Fibroblast of the conjunctiva (primary cell): ENCODE measurements around the gene LGALS3BP.

Experiments
- DNase-seq: peaks from one replicate; pipeline ENCODE4 v3.0.0-alpha.2; 2010; ENCODE audit warnings: low read depth

LGALS3BP gene

DNA sequence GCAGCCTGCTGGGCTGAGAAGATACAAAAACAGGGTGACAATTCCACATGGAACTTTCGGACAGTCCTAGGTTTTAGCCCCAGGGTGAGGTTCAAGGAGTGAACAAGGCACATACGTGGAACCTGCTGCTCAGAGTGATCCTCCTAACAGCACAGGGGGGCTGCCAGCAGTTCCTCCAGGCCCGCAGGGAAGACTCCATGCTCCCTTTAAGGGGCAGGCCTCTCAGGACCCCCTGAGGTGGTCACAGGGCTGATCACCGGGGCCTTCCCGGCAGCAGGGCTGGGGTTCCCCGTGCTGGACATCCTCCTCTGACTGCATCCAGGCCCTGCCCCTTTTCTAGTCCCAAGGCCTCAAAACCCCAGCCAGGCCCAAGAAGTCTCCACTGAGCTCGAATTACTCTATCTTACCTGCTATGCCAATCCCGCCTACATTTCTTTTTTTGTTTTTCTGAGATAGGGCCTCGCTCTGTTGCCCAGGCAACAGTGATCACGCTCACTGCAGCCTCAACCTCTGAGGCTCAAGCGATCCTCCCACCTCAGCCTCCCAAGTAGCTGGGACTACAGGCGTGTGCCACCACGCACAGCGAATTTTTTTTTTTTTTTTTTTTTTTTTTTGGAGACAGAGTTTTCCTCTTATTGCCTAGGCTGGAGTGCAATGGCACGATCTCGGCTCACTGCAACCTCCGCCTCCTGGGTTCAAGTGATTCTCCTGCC, 19.5 kb upstream of the LGALS3BP start:
- DNase-seq, result no peak

DNA sequence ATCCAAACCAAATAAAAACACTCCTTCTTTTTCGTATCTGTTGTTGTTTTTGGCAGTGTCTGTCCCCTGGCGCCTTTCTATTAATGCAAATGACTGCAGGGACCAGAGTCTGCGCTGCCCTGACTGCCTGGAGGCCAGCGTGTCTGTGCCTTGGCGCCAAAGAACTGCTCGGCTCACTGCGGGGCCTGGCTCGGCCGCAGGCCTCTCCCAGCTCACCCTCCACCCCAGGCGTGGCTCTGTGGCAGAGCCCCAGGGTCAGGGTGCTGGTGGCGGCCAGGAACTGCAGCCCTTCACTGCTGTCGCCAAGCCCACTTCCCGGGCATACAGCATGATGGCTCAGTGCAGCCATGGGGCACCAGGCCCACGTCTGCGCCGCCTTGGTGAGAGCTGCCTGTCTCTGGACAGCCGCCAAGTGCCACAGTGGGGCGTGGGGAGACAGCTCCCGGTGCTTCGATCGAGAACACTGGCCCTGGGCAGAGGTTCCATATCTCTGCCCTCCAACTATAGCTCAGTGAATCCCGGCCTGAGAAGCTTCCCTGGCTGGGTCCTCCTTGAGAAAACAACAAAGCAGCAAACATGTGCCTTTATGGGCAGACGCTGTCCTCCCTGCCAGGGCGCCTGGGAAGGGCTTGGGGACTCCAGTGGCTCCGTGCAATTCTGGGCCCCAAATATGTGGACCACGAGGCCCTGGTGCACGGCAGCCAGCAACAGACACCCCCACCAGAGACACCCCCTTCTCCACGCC, 18.8 kb upstream of the LGALS3BP start:
- no peak for DNase-seq

DNA sequence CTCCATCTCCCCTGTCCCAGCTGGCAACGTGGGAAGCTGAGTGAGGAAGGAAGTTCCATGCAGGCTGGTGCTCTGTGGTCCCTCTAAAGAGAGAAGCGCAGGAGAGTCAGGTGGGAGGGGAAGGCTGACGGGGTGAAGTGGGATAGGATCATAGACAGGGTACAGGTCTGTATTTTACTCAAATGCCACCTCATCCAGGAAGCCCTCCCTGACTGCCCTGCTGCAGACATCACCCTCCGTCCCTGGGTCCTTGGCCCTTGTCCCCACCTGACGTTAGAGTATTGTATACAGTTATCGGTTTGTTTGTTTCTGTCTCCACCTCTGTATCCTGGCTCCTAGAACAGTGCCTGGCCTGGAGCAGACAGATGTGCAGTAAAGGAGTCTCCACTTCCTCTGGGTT, 18.2 kb upstream of the LGALS3BP start:
- no peak for DNase-seq

DNA sequence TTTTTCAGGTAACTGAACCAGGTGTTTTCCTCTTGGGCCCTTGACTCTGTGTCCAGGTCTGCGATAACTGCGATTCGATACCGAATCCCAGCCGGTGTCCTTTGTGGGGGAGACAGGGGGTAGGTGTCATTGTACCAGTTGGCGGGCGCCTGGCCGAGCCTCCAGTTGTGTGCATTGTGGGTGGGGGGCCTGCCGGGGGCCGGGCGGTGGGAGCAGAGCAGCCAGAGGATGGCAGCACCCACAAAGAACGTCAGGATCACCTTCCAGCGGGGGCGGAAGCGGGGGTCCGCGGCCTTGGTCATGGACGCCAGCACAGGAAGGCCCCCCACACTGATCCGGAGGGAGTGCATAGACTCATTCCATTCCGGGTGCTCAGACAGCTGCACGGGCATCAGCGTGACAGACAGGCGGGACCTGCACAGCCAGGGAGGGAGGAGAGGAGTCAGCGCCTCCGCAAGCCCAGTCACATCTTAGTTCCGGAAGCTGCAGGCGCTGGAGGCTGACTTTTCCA, 17.6 kb upstream of the LGALS3BP start:
- no peak for DNase-seq

DNA sequence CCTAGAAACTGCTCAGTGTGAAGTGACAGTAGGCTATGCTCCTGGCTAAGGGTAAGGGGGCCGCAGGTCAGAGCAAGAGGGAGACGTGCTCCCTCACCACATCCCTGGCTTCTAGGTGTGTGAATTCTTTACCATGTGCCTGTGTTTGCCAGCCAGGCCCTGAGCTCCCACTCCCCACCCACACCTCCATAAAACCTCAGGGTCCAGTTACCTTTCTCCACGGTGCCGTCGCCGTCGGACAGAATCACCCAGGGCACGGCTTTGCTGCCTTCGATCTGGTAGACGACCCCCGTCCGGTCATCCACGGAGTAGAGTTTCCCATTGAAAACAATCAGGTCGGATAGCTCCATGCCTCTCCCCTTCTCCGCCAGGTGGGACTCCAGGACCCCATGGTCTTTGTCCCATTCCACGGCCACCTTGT, 17.1 kb upstream of the LGALS3BP start:
- DNase-seq, result no peak

DNA sequence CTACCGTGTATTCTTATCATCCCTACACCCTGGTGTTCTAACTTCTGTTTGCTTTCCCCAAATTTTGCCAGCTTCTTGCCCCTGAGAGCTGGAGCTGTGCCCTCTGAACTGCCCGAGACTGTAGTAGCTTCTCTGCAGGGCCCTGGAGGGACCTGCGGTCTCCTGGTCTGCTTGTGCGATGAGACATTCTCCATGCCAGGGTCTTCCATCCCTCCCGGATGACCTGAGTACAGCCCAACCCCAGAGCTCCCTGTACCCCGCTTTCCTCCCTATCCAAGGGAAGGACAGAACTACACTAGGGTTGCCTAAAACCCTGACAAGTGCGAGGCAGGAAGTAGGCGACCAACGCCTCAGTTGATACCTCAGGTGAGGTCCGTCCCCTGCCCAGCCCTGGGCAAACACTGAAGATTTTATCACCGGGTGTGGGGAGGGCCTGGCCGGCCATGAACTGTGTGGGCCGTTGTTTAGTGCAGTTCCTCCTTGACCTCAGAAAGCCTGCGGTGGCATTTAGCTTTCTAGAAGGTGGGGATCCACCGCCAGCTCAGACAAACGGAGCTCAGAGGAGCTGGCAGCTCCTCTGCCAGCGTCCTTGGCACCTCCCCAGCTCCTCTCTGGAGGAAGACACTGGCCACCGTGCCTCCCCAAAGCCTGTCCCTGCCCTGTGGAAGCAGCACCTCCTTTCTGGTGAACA, 16.2 kb upstream of the LGALS3BP start:
- DNase-seq, result no peak

DNA sequence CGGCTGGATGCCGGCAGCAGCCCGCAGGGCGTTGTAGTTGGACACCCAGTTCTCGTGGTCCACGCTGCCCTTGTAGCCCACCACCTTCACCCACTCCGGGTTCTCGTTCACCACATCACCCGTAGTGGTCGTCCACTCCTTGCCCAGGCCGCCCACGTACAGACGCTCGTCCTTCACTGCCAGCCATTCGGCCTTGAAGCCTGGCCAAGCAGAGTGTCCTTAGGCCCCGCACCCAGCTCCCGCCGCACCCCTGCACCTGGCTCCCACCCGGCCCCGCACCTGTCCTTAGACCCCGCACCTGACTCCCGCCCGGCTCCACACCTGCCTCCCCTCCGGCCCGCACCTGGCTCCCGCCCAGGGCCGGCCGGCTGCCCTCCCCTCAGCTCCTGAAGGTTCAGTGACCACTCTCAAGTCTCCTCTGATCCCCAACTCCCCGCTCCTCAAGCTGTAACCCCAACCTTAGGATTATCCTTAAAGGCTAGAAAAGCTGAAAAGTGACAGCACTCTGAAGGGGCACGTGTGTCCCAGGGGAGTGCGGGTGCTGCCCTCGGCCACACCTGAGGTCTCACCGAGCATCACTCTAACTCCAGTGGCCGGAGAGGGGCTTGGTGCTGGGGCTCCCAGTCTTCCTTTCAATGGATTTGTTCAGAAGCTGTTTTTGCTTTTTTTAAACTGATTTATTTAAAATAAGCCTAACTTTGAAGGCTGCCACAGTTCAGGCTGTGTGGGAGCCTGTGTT, 15.5 kb upstream of the LGALS3BP start:
- DNase-seq, result no peak

DNA sequence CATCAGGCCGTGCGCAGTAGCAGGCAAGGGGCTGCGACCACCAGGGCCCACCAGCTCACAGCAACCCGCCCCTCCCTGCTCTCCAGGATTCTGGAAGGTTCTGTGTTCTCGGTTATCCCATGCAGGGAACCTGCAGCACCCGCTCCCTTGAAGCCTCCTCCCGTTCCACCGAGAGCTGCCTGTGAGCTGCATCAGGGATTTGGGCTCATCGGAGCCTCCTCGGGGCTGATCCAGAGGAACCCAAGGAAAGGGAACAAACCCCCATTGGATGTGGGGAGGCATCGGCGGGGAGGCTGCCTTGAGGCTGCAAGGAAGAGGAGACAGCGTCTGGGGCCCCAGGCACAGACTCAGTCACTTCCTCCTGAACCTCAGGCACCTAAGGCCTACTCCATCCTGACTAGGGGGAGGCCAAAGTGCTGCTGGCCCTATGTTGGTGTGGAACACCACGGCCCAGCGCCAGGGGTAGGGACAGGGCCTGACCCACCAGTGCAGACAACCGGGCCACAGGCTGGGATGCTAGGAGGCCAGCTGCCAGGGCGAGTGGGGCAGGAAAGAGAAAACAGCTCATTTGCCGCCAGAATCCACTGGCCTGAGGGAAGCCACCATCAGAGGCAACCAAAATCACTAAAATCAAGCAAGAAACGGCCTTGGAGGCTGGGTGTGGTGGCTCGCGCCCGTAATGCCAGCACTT, 14.4 kb upstream of the LGALS3BP start:
- DNase-seq, result no peak

DNA sequence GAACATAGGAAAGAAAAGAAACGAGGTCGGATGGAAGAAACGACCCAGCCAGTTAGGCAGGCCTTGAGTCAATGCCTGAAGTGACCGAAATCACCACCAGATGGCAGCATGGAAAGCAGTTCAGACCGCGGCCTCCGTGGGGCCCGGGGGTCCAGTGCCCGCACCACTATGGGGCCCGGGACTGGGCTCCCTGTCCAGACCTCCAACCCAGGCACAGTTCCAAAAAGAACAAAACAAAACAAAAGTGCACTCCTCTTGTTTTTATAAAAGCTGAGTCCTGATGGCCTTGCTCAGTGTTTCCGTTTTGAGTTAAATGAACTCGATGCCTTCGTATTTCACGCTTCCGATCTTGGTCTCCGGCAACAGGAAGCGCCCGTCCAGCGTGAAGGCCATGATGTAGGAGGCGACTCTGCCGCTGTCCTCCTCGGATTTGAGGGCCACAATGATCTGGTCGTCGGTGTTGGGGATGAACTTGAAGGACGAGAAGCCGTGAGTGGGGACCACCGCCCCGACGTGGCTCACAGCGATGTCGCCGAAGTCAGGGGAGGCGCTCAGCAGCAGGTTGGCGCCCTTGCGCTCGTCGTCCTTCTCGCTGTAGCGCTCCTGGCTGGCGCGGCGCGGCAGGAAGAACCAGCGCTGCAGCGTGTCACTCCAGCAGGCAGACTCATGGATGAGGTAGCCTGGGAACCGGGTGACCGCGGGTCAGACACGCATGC, 13.7 kb upstream of the LGALS3BP start:
- peak; percentile 27 for DNase-seq

DNA sequence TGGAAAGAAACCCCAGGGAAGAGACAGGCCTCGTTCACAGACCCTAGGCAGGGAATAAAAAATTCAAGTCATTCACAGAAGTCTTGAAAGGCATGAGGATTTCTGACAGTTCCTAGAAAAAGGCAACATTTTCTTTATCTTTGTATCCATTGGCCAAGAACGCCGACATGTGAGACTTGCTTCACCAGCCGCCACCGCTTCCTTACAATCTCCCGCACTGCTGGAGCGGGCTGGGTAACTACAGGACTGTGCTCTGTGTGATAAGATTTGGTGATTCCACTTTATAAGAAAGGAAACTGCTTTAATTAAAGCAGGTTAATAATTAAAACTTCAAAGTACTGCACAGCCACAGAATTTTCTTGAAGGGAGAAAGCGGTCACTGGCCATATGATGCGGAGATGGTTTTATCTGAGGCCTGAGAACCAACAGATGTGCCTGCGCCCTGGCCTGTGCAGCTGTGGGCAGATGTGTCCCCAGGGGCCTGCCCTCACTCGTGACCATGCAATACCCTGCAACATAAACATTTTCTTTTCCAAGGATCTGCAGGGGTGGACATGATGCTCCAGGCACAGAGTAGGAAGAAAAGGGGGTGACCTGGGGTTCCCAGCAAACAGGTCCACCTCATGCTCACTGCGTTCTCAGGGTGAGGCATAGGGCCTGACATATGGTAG, 13.0 kb upstream of the LGALS3BP start:
- DNase-seq, result no peak

DNA sequence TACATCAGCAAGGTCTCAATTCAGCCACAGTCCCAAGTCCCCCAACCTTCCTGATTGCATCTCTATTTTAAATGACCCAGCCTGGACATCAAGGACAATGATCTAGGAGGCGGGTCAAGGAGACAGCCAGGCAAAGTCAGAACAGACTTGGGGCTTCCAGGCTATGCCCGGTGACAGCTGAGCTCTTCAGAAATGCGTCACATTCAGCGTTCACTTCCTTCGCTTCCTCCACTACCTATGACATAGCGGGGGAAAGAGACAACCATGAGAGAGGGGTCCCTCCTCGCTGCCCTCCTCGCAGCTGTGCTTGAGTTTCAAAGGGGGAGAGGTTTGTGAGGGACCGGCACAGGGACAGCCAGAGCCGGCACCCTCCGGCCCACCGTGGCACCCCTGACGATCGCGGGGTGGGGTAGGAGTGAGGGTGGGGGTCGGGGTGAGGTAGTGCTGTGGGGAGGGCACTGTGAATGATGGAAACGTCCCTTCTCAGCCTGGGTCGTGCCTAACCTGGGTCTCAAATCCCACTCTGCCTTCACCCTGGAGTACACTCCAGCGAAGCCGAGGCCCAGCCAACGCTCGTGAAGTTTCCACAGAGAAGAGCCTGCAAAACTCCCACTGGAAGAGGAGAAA, 12.3 kb upstream of the LGALS3BP start:
- no peak for DNase-seq

DNA sequence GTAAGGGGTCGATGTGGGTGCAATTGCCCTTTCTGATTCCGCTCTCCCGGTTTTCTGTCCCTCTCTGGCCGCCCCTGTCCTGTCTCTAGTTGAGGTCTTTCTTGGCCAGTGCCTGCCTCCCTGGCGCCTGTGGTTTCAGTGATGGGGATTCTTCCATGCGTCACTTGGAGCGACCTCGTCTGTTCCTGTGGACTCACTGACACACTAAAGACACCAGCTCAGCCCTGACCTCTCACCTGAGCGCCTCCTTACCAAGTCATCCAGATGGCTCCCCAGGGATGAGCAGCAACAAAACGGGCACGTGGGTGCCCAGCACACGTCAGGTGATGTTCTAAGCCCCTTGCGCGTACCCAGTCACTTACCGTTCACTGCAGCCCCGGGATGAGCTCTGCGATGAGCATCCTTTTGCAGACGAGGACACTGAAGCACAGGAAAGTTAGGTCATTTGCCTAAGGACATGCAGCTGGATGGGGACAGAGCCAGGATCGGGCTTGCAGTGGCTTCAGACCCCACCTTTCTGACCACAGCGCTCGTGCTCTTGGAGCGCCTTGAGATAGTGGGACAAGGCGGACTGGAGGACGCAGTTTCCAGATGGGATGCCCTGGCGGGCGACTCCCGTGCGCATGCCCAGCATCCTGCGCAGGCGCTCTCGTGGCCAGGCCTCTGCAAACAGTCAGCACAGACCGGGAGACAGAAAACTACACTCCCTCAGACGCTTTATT, 11.5 kb upstream of the LGALS3BP start:
- no peak for DNase-seq

DNA sequence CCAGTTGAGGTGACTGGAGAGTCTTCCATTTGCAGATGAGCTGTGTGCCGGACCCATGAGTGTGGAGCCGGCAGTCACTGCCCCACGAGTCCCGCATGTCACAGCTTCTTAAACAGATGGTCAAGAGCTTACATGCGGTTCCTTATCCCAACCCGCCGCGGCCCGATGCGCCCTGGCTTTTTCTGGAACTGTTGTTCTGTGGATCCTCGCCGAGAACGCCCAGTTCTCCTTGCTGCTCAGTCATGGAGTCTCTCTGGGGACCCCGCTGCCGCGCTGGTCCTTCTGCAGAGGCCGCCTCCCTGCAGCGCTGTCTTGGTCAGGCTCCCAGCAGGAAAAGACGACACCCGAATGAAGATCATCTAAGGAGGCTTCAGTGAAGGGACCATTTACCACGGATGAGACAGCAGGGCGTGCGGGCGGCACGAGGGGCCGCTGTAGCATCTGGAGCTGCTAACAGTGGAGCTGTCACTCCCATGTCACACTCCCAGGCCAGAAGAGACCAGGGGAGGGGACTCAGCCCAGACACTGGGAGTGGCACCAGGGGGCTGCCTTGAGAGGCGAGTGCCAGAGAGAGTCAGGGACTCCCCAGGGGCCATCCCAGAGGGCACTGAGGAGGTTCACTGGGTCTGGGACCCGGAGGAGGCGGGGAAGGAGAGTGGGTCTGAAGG, 10.8 kb upstream of the LGALS3BP start:
- no peak for DNase-seq

DNA sequence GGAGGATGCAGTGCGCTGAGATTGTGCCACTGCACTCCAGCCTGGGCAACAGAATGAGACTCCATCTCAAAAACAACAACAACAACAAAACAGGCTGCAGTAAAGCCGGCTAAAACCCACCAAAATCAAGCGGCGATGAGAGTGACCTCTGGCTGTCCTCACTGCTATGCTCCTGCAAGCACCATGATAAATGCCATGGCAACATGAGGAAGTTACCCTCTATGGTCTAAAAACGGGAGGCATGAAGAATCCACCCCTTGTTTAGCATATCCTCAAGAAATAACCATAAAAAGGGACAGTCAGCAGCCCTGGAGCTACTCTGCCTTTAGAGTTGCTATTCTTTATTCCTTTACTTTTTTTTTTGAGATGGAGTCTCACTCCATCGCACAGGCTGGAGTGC, 8.4 kb upstream of the LGALS3BP start:
- DNase-seq, result no peak

DNA sequence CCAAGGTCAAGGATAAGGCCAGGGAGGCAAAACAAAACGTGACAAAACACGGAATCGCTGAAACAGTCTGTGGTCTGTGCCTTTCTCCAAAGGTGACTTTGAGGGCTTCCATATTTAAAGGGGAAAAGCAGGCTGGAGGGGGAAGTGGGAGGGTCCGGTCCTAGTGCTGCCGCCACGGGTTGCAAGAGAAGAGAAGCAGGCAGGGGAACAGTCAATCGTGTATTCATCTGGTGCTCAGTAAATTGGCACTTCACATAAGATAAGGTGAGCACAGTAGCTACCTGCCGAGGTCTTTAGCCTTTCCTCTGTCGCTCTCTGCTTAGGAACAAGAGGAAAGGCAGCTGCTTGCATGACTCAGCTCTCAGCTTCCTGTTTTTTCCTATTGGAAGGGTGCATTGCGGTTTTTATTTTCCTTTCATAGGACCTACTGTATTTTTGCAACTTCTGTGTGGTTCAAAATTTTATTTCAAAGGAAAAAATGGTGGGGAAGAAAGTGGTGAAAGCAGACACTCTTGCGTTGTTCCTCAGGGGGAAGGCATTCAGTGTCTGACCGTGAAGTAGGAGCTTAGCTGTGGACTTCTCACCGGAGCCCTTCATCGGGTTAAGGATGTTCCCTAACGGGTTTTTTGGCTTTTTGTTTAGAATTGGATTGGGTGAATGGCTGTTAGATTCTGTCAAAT, 7.1 kb upstream of the LGALS3BP start:
- no peak for DNase-seq

DNA sequence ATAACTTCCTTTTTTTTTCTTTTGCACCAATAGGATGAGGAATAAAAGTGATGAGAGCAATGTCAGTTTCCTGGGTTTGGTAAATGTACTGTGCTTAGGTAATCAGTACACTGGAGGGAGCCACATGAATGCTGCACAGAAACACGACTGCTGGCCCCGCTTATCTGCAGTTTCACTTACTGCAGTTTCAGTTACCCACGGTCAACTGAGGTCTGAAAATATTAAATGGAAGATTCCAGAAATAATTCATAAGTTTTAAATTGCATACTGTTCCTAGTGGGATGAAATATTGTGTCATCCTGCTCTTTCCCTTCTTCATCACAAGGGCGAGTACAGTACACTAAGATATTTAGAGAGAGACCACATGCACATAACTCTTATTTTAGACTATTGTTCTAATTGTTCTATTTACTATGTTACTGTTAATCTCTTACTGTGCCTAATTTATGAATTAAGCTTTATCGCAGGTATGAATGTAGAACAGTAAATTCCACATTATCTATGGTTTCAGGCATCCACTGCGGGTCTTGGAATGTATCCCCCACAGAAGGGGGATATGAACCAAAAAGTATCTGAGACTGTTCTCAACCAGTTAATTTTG, 6.4 kb upstream of the LGALS3BP start:
- DNase-seq, result no peak

DNA sequence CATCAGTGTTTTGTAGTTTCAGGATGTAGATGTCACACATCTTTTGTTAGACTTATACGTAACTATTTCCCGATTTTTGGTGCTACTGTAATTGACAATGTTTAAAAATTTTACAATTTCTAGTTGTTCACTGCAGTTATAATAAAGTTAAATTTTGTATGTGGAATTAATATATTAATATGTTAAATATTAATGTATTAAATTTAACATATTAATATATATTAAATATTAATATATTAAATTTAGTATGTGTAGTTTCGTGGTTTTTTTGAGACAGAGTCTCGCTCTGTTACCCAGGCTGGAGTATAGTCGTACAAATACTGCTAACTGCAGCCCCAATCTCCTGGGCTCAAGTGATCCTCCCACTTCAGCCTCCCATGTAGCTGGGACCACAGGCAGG, 5.7 kb upstream of the LGALS3BP start:
- no peak for DNase-seq
